Measurements from ENCODE around the gene PLAU.

Gene PLAU

GRCh38 chr10:73944356-73945100 lies 33.6 kb downstream of the PLAU start:
- no peak for DNase-seq (ENCODE audit: low read depth)
- H3K4me3 ChIP-seq (ENCODE audit: low read depth, low read length), result no peak overlapping the region
- TF ChIP-seq, protein P1, sequence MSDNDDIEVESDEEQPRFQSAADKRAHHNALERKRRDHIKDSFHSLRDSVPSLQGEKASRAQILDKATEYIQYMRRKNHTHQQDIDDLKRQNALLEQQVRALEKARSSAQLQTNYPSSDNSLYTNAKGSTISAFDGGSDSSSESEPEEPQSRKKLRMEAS (IDR thresholded peaks at IDR 0.05; ENCODE audit: low read depth, low read length), result no peak
- TF ChIP-seq POLR2A (IDR thresholded peaks at IDR 0.05; ENCODE audit: extremely low read depth, insufficient read length), result no peak
- no peak for TF ChIP-seq MYC (IDR thresholded peaks at IDR 0.05; ENCODE audit: low read depth, low read length)
- TF ChIP-seq CTCF (IDR thresholded peaks at IDR 0.05; ENCODE audit: low read depth, low read length), result no peak

GRCh38 chr10:73946253-73947145 lies 35.6 kb downstream of the PLAU start:
- TF ChIP-seq, protein P1 (IDR thresholded peaks at IDR 0.05; ENCODE audit: low read depth, low read length), result no peak
- TF ChIP-seq CTCF (IDR thresholded peaks at IDR 0.05; ENCODE audit: low read depth, low read length) (no peak), MYC (IDR thresholded peaks at IDR 0.05; ENCODE audit: low read depth, low read length) (no peak), POLR2A (IDR thresholded peaks at IDR 0.05; ENCODE audit: extremely low read depth, insufficient read length) (no peak)
- H3K4me3 ChIP-seq (ENCODE audit: low read depth, low read length), result no peak overlapping the region
- DNase-seq (ENCODE audit: low read depth), result no peak

- H3K4me3 ChIP-seq (ENCODE audit: low read depth, low read length), result no peak overlapping the region
- TF ChIP-seq, protein P1 (IDR thresholded peaks at IDR 0.05; ENCODE audit: low read depth, low read length), result no peak
- TF ChIP-seq MYC (IDR thresholded peaks at IDR 0.05; ENCODE audit: low read depth, low read length) (no peak), POLR2A (IDR thresholded peaks at IDR 0.05; ENCODE audit: extremely low read depth, insufficient read length) (no peak), CTCF (IDR thresholded peaks at IDR 0.05; ENCODE audit: low read depth, low read length) (no peak)
- DNase-seq (ENCODE audit: low read depth), result no peak
These were observed 38.2 kb downstream of the PLAU start for GRCh38 chr10:73948947-73949633.

GRCh38 chr10:73950155-73950948 lies 39.4 kb downstream of the PLAU start:
- TF ChIP-seq POLR2A (IDR thresholded peaks at IDR 0.05; ENCODE audit: extremely low read depth, insufficient read length), result no peak
- no peak for TF ChIP-seq MYC (IDR thresholded peaks at IDR 0.05; ENCODE audit: low read depth, low read length)
- TF ChIP-seq, protein P1 (IDR thresholded peaks at IDR 0.05; ENCODE audit: low read depth, low read length), result no peak
- TF ChIP-seq CTCF (IDR thresholded peaks at IDR 0.05; ENCODE audit: low read depth, low read length), result no peak
- no peak overlapping the region for H3K4me3 ChIP-seq (ENCODE audit: low read depth, low read length)
- no peak for DNase-seq (ENCODE audit: low read depth)

DNA sequence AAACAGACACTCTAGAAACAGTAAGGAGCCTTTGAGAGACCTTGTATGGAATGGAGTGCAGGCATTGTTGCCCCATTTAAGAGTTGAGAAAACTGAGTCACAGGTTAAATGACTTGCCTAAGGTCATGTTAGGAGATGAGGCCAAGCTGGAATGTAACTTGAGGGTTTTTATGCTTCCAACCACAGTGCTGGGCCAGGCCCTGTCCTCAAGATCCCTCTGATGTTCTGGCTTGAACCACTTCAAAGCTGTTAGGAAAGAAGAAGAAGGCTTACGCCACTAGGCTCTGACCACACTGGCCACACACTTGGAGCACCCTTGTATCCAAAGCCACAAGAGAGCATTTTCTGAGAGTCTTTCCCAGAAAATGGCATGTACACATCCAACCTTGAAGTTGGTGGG lies 42.7 kb downstream of the PLAU start:
- peak; percentile 75 for DNase-seq (ENCODE audit: low read depth)
- no peak overlapping the region for H3K4me3 ChIP-seq (ENCODE audit: low read depth, low read length)
- TF ChIP-seq MYC (IDR thresholded peaks at IDR 0.05; ENCODE audit: low read depth, low read length), result no peak
- TF ChIP-seq CTCF (IDR thresholded peaks at IDR 0.05; ENCODE audit: low read depth, low read length), result no peak
- TF ChIP-seq POLR2A (IDR thresholded peaks at IDR 0.05; ENCODE audit: extremely low read depth, insufficient read length), result no peak
- TF ChIP-seq, protein P1 (IDR thresholded peaks at IDR 0.05; ENCODE audit: low read depth, low read length), result no peak

Measured in NB4 (cell line).